ENCODE measurements around the gene HSD17B2.

Gene HSD17B2

DNA sequence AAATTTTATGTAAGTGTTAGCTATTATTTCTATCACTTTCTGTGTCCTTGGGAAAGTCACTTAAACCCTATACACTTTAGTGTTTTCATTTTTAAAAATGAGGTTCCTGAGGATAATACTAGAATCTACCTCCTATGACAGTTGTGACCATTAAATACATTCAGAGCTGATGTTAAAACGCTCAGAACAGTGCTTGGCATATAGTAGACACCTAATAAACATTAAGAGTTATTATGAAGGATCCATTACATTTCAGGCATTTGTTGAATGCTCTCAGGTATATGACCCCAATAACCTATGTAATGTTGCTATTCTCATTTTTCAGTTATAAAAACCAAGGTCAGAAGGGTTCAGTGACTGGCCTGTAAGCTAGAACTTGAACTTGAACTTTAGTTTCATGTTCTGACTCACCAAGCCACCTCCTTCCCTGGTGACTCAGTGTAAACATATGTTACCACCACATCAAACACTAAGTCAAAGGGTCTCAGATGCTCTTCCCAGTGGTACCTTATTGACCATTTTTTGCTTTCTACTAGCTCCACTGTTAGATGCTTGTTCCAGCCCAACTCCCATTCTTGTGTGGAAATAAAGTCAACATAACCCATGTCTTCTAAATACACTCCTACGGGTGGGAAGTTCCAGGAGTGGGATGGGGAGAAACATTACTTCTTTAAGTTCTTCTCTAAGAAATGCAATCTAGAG, 47.6 kb downstream of the HSD17B2 start:
- TF ChIP-seq TAF1 (IDR thresholded peaks at IDR 0.05; ENCODE audit: borderline replicate concordance, insufficient read depth, low read length) (no peak), POLR2AphosphoS5 (IDR thresholded peaks at IDR 0.05; ENCODE audit: low read depth, low read length) (no peak), SIN3A (IDR thresholded peaks at IDR 0.05; ENCODE audit: borderline replicate concordance, insufficient read depth, low read length) (no peak), FOXP2 (optimal IDR thresholded peaks at IDR 0.05; ENCODE audit: borderline replicate concordance, extremely low read depth, extremely low read length, insufficient read depth) (no peak)
- TF ChIP-seq, protein P1, sequence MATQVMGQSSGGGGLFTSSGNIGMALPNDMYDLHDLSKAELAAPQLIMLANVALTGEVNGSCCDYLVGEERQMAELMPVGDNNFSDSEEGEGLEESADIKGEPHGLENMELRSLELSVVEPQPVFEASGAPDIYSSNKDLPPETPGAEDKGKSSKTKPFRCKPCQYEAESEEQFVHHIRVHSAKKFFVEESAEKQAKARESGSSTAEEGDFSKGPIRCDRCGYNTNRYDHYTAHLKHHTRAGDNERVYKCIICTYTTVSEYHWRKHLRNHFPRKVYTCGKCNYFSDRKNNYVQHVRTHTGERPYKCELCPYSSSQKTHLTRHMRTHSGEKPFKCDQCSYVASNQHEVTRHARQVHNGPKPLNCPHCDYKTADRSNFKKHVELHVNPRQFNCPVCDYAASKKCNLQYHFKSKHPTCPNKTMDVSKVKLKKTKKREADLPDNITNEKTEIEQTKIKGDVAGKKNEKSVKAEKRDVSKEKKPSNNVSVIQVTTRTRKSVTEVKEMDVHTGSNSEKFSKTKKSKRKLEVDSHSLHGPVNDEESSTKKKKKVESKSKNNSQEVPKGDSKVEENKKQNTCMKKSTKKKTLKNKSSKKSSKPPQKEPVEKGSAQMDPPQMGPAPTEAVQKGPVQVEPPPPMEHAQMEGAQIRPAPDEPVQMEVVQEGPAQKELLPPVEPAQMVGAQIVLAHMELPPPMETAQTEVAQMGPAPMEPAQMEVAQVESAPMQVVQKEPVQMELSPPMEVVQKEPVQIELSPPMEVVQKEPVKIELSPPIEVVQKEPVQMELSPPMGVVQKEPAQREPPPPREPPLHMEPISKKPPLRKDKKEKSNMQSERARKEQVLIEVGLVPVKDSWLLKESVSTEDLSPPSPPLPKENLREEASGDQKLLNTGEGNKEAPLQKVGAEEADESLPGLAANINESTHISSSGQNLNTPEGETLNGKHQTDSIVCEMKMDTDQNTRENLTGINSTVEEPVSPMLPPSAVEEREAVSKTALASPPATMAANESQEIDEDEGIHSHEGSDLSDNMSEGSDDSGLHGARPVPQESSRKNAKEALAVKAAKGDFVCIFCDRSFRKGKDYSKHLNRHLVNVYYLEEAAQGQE (IDR thresholded peaks at IDR 0.05; ENCODE audit: insufficient read depth in 1 of 2, low read depth in 2 of 2, low read length in 2 of 2): no peak

GRCh38 chr16:82083710-82084353, 48.8 kb downstream of the HSD17B2 start:
- TF ChIP-seq, protein P1 (IDR thresholded peaks at IDR 0.05; ENCODE audit: insufficient read depth in 1 of 2, low read depth in 2 of 2, low read length in 2 of 2): no peak
- TF ChIP-seq FOXP2 (optimal IDR thresholded peaks at IDR 0.05; ENCODE audit: borderline replicate concordance, extremely low read depth, extremely low read length, insufficient read depth) (no peak), POLR2AphosphoS5 (IDR thresholded peaks at IDR 0.05; ENCODE audit: low read depth, low read length) (no peak), TAF1 (IDR thresholded peaks at IDR 0.05; ENCODE audit: borderline replicate concordance, insufficient read depth, low read length) (no peak), SIN3A (IDR thresholded peaks at IDR 0.05; ENCODE audit: borderline replicate concordance, insufficient read depth, low read length) (no peak)

GRCh38 chr16:82085011-82085779, 50.1 kb downstream of the HSD17B2 start:
- TF ChIP-seq SIN3A (IDR thresholded peaks at IDR 0.05; ENCODE audit: borderline replicate concordance, insufficient read depth, low read length): no peak
- no peak for TF ChIP-seq TAF1 (IDR thresholded peaks at IDR 0.05; ENCODE audit: borderline replicate concordance, insufficient read depth, low read length)
- TF ChIP-seq, protein P1 (IDR thresholded peaks at IDR 0.05; ENCODE audit: insufficient read depth in 1 of 2, low read depth in 2 of 2, low read length in 2 of 2): no peak
- no peak for TF ChIP-seq FOXP2 (optimal IDR thresholded peaks at IDR 0.05; ENCODE audit: borderline replicate concordance, extremely low read depth, extremely low read length, insufficient read depth)
- no peak for TF ChIP-seq POLR2AphosphoS5 (IDR thresholded peaks at IDR 0.05; ENCODE audit: low read depth, low read length)

GRCh38 chr16:82088483-82088882, 53.4 kb downstream of the HSD17B2 start:
- TF ChIP-seq FOXP2 (optimal IDR thresholded peaks at IDR 0.05; ENCODE audit: borderline replicate concordance, extremely low read depth, extremely low read length, insufficient read depth) (no peak), TAF1 (IDR thresholded peaks at IDR 0.05; ENCODE audit: borderline replicate concordance, insufficient read depth, low read length) (no peak), POLR2AphosphoS5 (IDR thresholded peaks at IDR 0.05; ENCODE audit: low read depth, low read length) (no peak), SIN3A (IDR thresholded peaks at IDR 0.05; ENCODE audit: borderline replicate concordance, insufficient read depth, low read length) (no peak)
- TF ChIP-seq, protein P1 (IDR thresholded peaks at IDR 0.05; ENCODE audit: insufficient read depth in 1 of 2, low read depth in 2 of 2, low read length in 2 of 2): no peak
